Motor neuron (in vitro differentiated cells): Measurements from ENCODE around the gene BIRC5. TPM values are rescaled to one million over a fixed set of nuclear protein-coding genes. Genes with fewer than 3 reads are reported as not detected.
A peak's percentile ranks its signal among the peaks of the same experiment; 100 is the strongest.
"Not testable (repeated sequence)": the region's sequence is repeated elsewhere in the genome, so short reads cannot be mapped to it uniquely, and the experiment has no call there.

Experiments
- ATAC-seq, 8 experiments: fragments of 200-7000 bp; cut with Tn5 transposase; replicated peaks in 6 of 8; 2 replicates each; pipeline ENCODE4 v1.8.0; 2021; ENCODE audit warnings: mild to moderate bottlenecking in 8 of 8, moderate library complexity in 8 of 8
- H3K27ac ChIP-seq, 2 donors: fragments of 250-450 bp; sonication (Bioruptor Pico); 2 replicates each; pipeline ENCODE4 v1.9.0; 2021; ENCODE audit warnings: antibody characterized with exemption in 2 of 2, mild to moderate bottlenecking in 2 of 2, moderate library complexity in 1 of 2
- H3K4me1 ChIP-seq, 2 donors: fragments of 250-450 bp; sonication (Bioruptor Pico); replicated peaks in 1 of 2; 2 replicates each; pipeline ENCODE4 v1.6.1; 2021; ENCODE audit warnings: antibody characterized with exemption in 2 of 2, mild to moderate bottlenecking in 2 of 2, moderate library complexity in 1 of 2
- H3K4me3 ChIP-seq, 5 donors: fragments of 250-450 bp; sonication (Bioruptor Pico); 2 replicates each; pipeline ENCODE4 v1.9.0; 2021; ENCODE audit warnings: antibody characterized with exemption in 5 of 5, mild to moderate bottlenecking in 5 of 5, moderate library complexity in 4 of 5
- WGBS, 10 experiments: fragments of 450-650 bp; shearing (Covaris generic); methylation state at CpG; one replicate each; pipeline ENCODE4 v1.0.0; 2022; 5-methylcytosine and 5-hydroxymethylcytosine counted together
- in situ Hi-C, 9 experiments: fragments of 400-800 bp; cut with MboI; loops; one replicate each; pipeline ENCODE4 v1.15.0; 2021; ENCODE audit warnings: low sequenced_read_pairs in 9 of 9, low pct_unique_long_range_greater_than_20kb in 2 of 9; ENCODE audit not compliant: unreplicated experiment in 9 of 9
- total RNA-seq, 8 experiments: library from RNA; unstranded; fragments of 300-600 nt; gene quantifications; 2 replicates each; pipeline versions ENCODE4 v1.2.3 to v1.2.4, GENCODE V29; 2022

The BIRC5 gene
- total RNA-seq: 10 to 100 TPM in 3 of 8 experiments, 1 to 10 TPM in 4, under 1 TPM in 1; 0.46 to 72.6 (median 3.1) TPM

DNA sequence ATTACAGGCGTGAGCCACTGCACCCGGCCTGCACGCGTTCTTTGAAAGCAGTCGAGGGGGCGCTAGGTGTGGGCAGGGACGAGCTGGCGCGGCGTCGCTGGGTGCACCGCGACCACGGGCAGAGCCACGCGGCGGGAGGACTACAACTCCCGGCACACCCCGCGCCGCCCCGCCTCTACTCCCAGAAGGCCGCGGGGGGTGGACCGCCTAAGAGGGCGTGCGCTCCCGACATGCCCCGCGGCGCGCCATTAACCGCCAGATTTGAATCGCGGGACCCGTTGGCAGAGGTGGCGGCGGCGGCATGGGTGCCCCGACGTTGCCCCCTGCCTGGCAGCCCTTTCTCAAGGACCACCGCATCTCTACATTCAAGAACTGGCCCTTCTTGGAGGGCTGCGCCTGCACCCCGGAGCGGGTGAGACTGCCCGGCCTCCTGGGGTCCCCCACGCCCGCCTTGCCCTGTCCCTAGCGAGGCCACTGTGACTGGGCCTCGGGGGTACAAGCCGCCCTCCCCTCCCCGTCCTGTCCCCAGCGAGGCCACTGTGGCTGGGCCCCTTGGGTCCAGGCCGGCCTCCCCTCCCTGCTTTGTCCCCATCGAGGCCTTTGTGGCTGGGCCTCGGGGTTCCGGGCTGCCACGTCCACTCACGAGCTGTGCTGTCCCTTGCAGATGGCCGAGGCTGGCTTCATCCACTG is at the start of gene BIRC5:
BIRC5 (plus strand) TSS at position 238 of the 690 bp plus-strand sequence; CDS start at position 302, 64 bp downstream.
- H3K4me3 ChIP-seq: peak within 1 kb of the TSS; percentile 43 to 68 (median 49)
- WGBS, 10 experiments: 0 to 3% (median 0%) methylated on average over 1 to 25 of the region's 60 CpGs; no CpG with 5 or more reads in 5 of the 10 experiments
- in situ Hi-C loops: no loop called here
- peak within 1 kb of the TSS in 1 of 2 donors; percentile 76 for H3K27ac ChIP-seq
- peak; percentile 96 to 99 (median 98) for ATAC-seq
- H3K4me1 ChIP-seq: peaks cover 0 to 2% of the 10 kb centered on the region in 2 donors

GRCh38 chr17:78164748-78165607 is 49.1 kb upstream of the BIRC5 start:
- Histone ChIP-seq H3K27ac (no peak overlapping the region), H3K4me3 (no peak overlapping the region), H3K4me1 (peaks cover 0 to 3% of the 10 kb centered on the region in 2 donors)
- in situ Hi-C loops: no loop called here
- no peak for ATAC-seq
- 70 to 100% (median 89%) methylated on average over 2 to 8 of the region's 16 CpGs; no CpG with 5 or more reads in 5 of the 10 experiments for WGBS, 10 experiments

DNA sequence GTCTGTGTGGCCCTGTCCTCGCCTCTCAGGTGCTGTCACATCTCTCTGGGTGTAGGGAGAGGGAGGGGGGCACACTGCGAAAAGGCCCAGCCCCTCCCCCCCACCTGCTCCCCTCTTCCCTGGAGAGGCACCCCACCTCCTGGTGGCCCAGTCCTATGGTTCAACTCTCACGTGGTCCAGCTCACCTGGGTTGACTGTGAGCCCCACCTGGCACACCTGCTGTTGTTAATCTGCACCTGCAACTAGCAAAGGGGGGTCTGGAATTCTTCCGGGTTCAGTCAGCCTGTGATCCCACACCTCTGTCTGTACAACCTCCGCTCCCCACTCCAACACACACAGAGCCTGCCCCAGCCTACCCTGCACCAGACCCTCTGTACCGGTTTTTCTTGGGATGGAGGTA is 47.6 kb upstream of the BIRC5 start:
- Histone ChIP-seq H3K4me3 (no peak overlapping the region), H3K4me1 (peaks cover 0 to 3% of the 10 kb centered on the region in 2 donors), H3K27ac (no peak overlapping the region)
- no peak for ATAC-seq
- in situ Hi-C loops: no loop called here
- WGBS, 10 experiments: 0 to 100% methylated on average over 1 of the region's 6 CpGs; no CpG with 5 or more reads in 8 of the 10 experiments

DNA sequence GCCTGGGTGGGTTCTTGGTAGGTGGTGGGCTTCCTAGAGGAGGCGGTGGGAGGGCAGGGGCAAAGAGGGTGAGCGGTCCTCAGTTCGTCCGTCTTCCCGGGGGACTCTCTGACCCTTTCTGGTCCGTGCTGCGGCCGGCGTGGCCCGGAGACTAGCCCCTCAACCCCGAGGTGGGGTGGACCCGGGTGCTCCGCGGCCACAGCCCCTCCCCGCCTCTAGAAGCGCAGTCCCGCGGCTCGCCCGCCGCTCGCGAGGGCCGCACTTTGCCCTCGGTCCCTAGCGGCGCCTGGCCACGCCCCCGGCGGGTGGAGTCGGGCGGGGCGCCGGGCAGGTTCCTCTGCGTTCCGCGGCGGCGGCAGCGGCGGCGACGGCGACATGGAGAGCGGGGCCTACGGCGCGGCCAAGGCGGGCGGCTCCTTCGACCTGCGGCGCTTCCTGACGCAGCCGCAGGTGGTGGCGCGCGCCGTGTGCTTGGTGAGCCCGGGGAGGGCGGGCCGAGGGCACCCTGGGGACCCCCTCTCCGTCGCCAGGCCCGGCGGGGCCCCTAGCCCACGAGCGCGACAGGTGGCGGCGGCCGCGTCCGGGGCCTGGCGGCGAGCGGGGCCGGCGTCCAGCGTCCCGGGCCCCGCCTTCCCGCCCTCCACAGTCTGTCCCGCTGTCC is 45.7 kb upstream of the BIRC5 start, which contains the start of gene SYNGR2:
SYNGR2 (plus strand) TSS at position 340 of the 661 bp plus-strand sequence; CDS start at position 376, 36 bp downstream.
- peak within 1 kb of the TSS; percentile 54 to 81 (median 70) for H3K4me3 ChIP-seq
- peaks cover 0 to 5% of the 10 kb centered on the region in 2 donors for H3K4me1 ChIP-seq
- WGBS, 10 experiments: no CpG with 5 or more reads among the region's 84 CpGs
- in situ Hi-C loops: no loop called here
- no peak within 1 kb of the TSS for H3K27ac ChIP-seq
- peak; percentile 68 to 87 (median 80) for ATAC-seq

DNA sequence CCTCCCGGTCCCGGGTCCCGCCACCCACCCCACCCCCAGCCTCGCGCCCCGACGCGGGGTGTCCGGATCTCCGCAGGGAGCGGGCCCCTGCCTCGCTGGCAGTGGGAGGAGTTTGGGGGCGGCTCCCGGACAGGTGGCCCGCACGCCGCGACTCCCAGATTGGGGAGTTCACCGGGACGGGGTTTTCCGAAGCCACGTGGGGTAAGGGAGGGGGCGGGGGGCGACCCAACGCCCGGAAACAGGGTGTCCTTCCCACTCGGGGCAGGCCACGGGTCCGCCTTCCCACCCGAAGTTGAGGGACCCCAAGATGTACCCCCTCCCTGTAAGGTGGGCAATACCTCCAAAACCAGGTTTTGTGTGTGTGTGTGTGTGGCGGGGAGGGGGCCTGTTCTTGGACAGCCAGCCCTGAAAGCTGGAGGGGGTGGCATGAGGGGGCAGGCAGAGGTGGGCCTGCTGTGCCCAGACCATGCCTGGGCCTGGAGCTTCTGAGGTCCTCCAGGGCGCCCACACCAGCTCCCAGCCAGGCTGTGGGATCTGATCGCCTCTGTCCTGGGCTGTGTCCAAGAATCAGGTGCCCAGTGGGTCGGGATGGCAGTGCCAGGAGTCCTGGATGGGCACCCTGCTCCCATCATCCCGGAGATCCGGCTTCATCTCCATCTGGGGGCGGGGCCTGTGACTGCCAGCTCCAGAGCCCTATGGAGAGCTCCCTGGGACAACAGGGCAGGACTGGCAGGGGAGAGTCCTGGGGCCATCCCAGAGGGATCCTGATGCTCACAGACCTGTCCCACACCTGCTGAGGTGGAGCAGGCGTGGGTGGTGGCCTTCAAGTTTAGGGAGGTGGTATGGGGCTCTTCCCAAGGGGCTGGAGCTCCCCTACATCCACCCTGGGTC is 44.9 kb upstream of the BIRC5 start:
- ATAC-seq: peak; percentile 23 to 60 (median 48)
- WGBS, 10 experiments: 0 to 20% methylated on average over 1 of the region's 38 CpGs; no CpG with 5 or more reads in 8 of the 10 experiments
- H3K4me3 ChIP-seq: peak overlapping the region; percentile 54 to 81 (median 70)
- H3K27ac ChIP-seq: no peak overlapping the region
- H3K4me1 ChIP-seq: peaks cover 0 to 5% of the 10 kb centered on the region in 2 donors
- in situ Hi-C loops: no loop called here

DNA sequence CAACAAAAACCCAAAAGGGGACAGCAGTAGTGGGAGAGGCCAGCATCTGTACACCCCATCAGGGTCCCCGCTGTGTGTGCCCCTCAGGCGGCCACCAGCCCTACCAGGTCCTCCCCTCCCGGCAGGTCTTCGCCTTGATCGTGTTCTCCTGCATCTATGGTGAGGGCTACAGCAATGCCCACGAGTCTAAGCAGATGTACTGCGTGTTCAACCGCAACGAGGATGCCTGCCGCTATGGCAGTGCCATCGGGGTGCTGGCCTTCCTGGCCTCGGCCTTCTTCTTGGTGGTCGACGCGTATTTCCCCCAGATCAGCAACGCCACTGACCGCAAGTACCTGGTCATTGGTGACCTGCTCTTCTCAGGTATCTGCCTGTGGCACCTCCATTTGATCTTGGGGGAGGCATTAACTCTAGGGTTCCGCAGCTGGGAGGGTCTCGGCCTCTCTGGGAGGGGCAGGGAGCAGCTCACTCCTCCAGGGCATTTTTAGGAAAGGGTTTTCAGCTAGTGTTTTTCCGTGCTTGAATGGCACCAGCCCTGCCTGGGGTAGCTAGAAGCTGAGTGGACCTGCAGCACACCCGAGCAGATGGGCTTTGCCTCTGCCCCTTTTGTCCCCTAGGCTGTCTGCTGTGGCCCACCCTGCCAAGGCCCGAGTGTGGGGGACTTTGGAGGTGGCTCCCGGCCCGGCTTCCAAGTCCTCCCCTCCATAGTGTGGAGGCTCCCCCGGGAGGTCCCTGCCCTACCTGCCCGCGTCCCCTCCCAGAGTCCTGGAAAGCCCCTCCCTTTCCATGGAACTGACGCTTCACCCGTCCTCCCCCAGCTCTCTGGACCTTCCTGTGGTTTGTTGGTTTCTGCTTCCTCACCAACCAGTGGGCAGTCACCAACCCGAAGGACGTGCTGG is 43.1 kb upstream of the BIRC5 start:
- Histone ChIP-seq H3K27ac (no peak overlapping the region), H3K4me3 (no peak overlapping the region), H3K4me1 (peaks cover 0 to 5% of the 10 kb centered on the region in 2 donors)
- no peak for ATAC-seq
- 10 to 87% methylated on average over 2 to 3 of the region's 31 CpGs; no CpG with 5 or more reads in 8 of the 10 experiments for whole genome bisulfite sequencing, 10 experiments
- in situ Hi-C loops: no loop called here

DNA sequence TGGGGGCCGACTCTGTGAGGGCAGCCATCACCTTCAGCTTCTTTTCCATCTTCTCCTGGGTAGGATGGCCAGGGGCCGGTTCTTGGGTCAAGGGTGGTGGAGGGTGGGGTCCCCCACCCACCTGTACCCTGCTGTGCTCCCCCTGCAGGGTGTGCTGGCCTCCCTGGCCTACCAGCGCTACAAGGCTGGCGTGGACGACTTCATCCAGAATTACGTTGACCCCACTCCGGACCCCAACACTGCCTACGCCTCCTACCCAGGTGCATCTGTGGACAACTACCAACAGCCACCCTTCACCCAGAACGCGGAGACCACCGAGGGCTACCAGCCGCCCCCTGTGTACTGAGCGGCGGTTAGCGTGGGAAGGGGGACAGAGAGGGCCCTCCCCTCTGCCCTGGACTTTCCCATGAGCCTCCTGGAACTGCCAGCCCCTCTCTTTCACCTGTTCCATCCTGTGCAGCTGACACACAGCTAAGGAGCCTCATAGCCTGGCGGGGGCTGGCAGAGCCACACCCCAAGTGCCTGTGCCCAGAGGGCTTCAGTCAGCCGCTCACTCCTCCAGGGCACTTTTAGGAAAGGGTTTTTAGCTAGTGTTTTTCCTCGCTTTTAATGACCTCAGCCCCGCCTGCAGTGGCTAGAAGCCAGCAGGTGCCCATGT is 42.3 kb upstream of the BIRC5 start:
- ATAC-seq, H3K4me1 ChIP-seq, in situ Hi-C loops, H3K4me3 ChIP-seq, H3K27ac ChIP-seq: not testable (repeated sequence)
- WGBS, 10 experiments: 80 to 94% methylated on average over 1 to 3 of the region's 19 CpGs; no CpG with 5 or more reads in 8 of the 10 experiments

DNA sequence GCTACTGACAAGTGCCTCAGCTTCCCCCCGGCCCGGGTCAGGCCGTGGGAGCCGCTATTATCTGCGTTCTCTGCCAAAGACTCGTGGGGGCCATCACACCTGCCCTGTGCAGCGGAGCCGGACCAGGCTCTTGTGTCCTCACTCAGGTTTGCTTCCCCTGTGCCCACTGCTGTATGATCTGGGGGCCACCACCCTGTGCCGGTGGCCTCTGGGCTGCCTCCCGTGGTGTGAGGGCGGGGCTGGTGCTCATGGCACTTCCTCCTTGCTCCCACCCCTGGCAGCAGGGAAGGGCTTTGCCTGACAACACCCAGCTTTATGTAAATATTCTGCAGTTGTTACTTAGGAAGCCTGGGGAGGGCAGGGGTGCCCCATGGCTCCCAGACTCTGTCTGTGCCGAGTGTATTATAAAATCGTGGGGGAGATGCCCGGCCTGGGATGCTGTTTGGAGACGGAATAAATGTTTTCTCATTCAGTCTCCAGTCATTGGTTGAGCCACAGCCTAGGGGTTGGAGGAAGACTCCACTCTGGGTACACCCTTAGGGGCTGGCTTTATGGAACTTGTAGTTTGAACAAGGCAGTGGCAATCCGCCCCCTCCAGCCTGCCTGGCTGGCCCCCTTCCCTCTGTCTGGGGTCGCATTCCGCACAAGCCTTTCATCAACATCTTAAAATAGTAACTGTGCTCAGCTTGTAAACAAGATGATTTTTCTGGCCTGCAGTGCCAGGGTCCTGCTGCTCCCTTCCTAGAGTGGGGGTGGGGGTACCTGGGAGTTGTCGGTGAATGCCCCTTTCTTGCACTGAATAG is 41.6 kb upstream of the BIRC5 start:
- 7 to 67% (median 65%) methylated on average over 3 to 8 of the region's 19 CpGs; no CpG with 5 or more reads in 5 of the 10 experiments for WGBS, 10 experiments
- Histone ChIP-seq H3K4me1 (peaks cover 4 to 5% of the 10 kb centered on the region in 2 donors), H3K27ac (no peak overlapping the region), H3K4me3 (no peak overlapping the region)
- peak in 3 of 8 experiments; percentile 25 to 50 (median 30) for ATAC-seq
- in situ Hi-C loops: no loop called here

GRCh38 chr17:78173097-78173715 is 40.8 kb upstream of the BIRC5 start:
- 70 to 90% (median 80%) methylated on average over 1 to 5 of the region's 11 CpGs; no CpG with 5 or more reads in 3 of the 10 experiments for WGBS, 10 experiments
- H3K4me3 ChIP-seq: no peak overlapping the region
- H3K27ac ChIP-seq: no peak overlapping the region
- in situ Hi-C loops: no loop called here
- peaks cover 4 to 5% of the 10 kb centered on the region in 2 donors for H3K4me1 ChIP-seq
- ATAC-seq: no peak

DNA sequence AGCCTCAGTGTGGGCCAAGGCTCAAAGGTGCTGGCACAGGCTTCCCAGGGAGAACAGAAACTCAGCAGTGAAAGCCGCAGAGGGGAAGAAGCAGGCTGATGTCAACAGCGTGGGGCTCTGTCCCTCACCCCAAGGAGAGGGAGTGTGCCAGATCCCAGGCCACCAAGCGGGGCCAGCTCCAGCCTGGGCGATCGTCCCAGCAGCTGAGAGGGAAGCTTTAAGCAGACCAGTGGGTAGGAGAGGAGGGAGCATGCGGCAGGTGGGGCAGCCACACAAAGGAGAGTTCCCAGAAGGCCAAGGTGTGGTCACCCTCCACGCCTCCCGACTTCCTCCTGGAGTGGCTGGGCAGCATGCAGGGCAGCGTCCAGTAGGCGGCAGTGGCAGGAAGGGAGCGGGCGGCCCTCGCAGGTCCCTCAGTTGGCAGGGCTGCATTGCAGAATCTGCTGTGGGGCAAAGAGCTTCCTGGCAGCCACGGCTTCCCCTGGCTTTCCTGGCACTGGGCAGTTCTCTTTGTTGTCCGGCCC is 39.6 kb upstream of the BIRC5 start:
- WGBS, 10 experiments: 82 to 100% (median 86%) methylated on average over 1 to 5 of the region's 15 CpGs; no CpG with 5 or more reads in 5 of the 10 experiments
- no peak overlapping the region for H3K27ac ChIP-seq
- in situ Hi-C loops: no loop called here
- H3K4me3 ChIP-seq: no peak overlapping the region
- peaks cover 3 to 4% of the 10 kb centered on the region in 2 donors for H3K4me1 ChIP-seq
- peak in 2 of 8 experiments; percentile 12 to 44 for ATAC-seq
